Measurements from ENCODE around the gene LINC00632.

DNA sequence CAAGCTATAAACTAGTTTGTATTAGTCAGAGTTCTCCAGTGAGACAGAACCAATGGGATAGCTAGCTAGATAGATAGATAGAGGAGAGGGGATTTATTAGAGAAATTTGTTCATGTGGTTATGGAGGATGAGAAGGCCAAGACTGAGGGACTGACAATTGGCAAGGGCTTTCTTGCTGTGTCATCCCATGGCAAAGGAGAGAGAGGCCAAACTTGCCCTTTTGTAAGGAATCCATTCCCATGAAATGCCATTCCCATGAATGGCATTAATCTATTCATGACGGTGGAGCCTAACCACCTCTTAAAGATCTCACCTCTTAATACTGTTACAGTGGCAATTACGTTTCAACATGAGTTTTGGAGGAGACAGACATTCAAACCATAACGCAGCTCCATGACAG is 58.1 kb downstream of the LINC00632 start:
- TF ChIP-seq, protein P1, sequence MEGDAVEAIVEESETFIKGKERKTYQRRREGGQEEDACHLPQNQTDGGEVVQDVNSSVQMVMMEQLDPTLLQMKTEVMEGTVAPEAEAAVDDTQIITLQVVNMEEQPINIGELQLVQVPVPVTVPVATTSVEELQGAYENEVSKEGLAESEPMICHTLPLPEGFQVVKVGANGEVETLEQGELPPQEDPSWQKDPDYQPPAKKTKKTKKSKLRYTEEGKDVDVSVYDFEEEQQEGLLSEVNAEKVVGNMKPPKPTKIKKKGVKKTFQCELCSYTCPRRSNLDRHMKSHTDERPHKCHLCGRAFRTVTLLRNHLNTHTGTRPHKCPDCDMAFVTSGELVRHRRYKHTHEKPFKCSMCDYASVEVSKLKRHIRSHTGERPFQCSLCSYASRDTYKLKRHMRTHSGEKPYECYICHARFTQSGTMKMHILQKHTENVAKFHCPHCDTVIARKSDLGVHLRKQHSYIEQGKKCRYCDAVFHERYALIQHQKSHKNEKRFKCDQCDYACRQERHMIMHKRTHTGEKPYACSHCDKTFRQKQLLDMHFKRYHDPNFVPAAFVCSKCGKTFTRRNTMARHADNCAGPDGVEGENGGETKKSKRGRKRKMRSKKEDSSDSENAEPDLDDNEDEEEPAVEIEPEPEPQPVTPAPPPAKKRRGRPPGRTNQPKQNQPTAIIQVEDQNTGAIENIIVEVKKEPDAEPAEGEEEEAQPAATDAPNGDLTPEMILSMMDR (conservative IDR thresholded peaks at IDR 0.05 in 1 of 2, IDR thresholded peaks at IDR 0.05 in 1 of 2; ENCODE audit: low read depth in 1 of 2, low read length in 2 of 2), result no peak
- TF ChIP-seq EZH2 (IDR thresholded peaks at IDR 0.05; ENCODE audit: low read length, missing control alignments), result no peak
